Measurements from ENCODE around the gene GYG1.
"Not testable (repeated sequence)": the region's sequence is repeated elsewhere in the genome, so short reads cannot be mapped to it uniquely, and the experiment has no call there.

GYG1 gene

GRCh38 chr3:148991219-148992026 is at the start of gene GYG1:
Gene GYG1, plus strand, starts transcription at chr3:148991540. Its CDS starts 101 bp downstream, at chr3:148991641.
- DNase-seq = peak; percentile 58

DNA sequence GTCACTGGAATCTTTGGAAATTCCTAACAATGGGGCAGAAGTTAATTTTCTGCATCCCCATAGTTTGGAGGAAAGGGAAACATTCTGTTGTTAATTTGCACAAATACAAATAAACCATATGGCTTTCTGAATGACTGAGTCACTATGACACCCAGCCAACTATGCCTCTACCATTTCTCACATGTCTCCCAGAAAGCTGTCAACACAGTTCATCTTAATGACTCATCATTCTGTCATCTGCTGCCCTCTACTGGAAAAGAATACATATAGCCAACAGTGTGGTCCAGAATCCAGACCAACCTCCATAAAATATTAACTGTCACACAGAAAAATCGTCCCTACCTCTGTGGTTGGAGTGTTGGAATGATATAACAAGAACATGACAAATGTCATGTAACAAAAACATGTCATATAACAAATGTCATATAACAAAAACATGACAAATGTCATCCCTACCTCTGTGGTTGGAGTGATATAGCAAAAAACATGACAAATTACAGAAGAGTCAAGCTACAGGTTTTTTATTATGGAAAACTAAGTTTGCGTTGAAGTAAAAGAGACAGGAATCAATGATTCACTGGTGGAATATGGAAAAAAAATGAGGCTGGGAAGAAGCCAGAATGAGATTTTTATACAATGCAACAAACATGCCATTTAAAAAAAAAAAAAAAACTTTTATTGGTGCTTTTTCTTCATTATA is 47.7 kb upstream of the GYG1 start:
- DNase-seq = peak; percentile 57

- no peak for DNase-seq
Measured at GRCh38 chr3:148945116-148945515, 46.2 kb upstream of the GYG1 start.

GRCh38 chr3:148948913-148949657 is 42.3 kb upstream of the GYG1 start:
- DNase-seq = no peak

GRCh38 chr3:148950806-148951205 is 40.5 kb upstream of the GYG1 start:
- DNase-seq = no peak

DNA sequence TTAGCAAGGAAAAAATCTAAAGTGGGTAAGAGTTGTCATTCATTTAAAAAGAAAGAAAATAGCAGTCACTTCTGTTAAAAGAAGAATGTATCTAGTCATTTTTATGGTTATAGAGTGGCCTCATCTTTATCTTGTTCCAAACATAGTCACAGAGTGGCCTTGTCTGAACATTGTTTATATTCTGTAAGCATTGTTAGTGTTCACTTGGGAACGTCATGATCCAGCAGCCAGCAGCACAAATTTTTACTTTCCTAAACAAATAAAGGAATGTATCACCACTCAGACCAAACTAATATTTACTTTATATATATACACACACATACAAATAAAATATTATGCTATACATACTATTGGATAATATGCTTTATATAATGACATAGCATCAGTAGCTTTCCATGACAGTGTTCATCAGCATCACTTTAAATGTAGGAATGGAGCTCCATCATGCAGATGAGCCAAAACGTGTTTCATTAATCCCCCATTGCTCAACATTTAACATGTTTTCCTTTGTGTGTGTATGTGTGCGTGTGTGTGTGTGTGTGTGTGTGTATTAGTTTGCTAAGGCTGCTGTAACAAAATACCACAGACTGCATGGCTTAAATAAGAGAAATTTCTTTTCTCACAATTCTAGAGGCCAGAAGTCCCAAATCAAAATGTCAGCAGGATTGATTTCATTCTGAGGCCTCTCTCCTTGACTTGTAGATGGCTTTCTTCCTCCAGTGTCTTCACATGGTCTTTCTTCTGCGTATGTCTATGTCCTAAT is 39.6 kb upstream of the GYG1 start:
- DNase-seq = no peak

GRCh38 chr3:148953094-148953493 is 38.2 kb upstream of the GYG1 start:
- DNase-seq = no peak

- no peak for DNase-seq
Measured at GRCh38 chr3:148954981-148955380, 36.4 kb upstream of the GYG1 start.

DNA sequence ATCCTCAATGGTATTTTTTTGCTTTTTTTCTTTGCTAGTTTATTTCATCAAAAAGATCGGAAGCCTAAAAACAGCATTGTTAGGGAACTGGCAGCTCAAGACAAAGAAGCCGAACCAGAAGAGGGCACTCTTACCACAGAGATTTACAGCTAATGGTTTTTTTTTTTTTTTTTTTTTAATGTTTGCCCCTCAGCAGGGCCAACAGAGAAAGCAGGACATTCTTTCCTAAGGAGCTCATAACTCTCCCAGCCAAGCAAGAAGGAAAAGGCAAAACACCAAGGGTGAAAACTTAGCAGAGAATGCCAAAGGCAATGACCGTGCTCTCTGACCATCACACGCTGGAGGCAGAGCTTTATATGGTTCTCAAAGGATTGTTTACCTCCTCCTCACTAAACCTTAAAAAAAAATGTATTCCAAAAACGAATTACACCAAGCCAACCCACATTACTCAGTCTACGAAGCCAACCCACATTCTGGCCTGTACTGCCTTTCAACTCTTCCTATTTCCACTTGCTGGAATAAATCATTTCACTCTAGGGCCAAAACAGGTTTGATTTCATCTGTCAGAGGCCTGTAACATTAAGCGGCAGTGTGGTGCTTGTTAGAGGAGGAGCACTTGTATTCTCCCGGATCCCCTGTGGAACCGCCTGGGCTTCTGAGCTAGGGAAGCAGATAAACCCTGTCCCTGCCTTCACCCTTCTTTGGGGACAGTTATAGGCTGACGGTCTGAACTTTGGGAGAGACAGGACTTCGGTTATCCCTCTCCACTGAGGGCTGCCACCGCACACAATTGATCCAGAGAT is 35.6 kb upstream of the GYG1 start:
- peak; percentile 38 for DNase-seq

DNA sequence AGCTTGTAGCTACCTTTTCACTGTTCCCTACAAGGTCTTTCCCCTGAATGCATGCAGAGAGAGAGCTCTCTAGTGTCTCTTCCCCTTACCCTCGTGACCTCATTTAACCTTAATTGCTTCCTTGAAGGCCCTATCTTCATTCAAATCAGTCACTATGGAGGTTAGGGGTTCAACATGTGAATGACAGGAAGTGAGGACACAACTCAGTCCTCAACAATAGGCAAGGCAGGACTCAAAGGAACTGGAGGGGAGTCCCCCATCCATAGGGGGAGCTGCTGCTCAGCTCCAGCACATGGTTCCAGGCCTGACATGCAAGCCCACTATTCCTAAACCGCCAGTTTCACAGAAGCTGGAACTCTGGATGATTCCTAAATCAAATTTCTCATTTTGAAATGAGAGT is 33.8 kb upstream of the GYG1 start:
- no peak for DNase-seq

DNA sequence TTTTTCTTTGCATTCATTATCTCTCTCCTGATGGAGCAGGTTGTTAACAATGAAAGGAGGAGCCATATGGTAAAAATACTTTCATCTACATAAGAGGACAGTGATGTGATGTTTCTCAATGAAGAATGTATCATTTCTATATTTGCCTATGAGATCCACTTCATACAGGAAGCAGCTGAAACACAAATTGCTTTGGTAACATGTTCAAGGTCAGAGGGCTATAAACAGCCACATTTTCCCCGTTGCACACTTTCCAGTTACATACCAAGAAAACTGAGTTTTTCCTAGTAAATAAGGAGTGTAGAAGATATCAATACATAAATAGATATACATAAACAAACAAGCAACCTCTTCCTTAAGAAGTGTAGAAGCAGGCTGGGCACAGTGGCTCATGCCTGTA is 32.6 kb upstream of the GYG1 start:
- no peak for DNase-seq

GRCh38 chr3:148962513-148962912 is 28.8 kb upstream of the GYG1 start:
- no peak for DNase-seq

GRCh38 chr3:148964809-148965208 is 26.5 kb upstream of the GYG1 start:
- DNase-seq = no peak

GRCh38 chr3:148968321-148968720 is 23.0 kb upstream of the GYG1 start:
- DNase-seq = no peak

DNA sequence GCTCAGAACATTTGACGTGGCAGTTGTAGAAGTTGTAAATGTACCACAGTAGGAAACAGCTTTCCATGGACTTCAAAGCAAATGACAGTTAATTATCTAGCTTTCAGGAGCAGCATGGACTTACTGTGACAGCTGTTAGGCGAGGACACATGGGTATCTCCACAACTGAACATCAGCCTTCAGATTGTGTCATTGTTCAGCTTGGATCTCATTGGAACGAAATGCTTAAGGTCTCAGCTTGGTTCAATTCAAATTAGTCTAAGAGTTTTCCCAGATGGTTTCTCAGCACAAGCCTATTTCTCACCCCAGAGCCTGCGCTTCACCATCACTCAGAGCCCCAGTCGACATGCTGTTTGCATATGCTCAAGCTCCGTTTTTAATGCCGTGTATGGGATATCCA is 21.1 kb upstream of the GYG1 start:
- DNase-seq = no peak

- DNase-seq = no peak
Measured at GRCh38 chr3:148971401-148972163, 19.8 kb upstream of the GYG1 start.

DNA sequence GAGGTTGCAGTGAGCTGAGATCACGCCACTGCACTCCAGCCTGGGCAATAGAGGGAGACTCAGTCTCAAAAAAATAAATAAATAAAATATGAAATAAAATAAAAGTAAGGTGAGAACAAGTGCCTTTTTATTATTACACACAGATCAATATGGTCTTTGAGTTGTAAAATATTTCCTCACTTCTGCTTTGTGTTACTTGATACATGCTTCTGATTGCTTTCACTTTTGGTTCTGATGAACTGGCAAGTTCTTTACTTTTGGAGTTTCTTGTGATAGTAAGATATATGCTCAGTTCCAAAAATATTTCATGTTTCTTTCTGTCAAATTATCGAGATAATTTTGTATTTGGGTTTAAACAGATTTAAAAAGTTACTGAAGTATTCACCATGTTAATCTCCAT is 16.6 kb upstream of the GYG1 start:
- no peak for DNase-seq

GRCh38 chr3:148975248-148975647 is 16.1 kb upstream of the GYG1 start:
- DNase-seq = no peak

DNA sequence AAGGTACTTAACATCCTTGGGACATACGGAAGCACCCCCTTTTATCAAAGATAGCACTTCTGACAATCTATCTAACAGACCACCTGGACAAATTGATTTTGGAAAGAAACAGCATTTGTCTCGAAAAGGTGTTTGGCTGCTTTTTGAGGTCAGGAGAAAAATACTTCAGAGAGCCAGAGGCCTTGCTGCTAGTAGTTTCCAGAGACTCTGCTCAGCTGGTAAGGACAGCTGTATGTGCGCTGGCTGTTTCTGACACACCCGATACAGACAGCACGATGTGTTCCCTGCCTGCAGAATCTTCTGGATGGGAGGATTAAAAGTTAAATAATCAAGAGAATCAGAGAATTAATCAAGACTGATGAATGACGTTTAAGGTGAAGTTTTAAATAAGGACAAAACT is 15.6 kb upstream of the GYG1 start:
- DNase-seq = no peak

GRCh38 chr3:148981273-148981672 is 10.1 kb upstream of the GYG1 start:
- DNase-seq = no peak

DNA sequence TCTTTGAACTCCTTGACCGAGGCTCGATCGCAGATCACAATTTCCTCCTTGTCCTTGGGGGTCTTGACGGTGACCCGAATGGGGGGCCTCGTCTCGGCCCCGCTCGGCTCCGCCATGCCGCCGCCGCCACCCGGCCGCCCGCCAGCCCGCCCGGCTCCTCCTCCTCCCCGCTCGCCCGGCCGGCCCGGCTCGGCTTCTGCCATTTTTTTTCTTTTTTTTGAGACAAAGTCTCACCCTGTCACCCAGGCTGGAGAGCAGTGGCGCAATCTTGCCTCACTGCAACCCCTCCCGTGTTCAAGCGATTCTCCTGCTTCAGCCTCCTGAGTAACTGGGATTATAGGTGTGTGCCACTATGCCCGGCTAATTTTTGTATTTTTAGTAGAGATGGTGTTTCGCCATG is 3.8 kb upstream of the GYG1 start:
- not testable (repeated sequence) for DNase-seq

Data from NCI-H2171 (cell line).